Stimulated activated CD4-positive, alpha-beta T cell treated with anti-CD3 and anti-CD28 coated beads, TNF-alpha, amount 100 ng/mL, for 48 hours (primary cell): ENCODE results near the gene STYXL2.

Experiments
- DNase-seq, 3 donors: peaks; one replicate each; pipeline ENCODE4 v3.0.0-alpha.2; 2020; ENCODE audit warnings: low read depth in 3 of 3

STYXL2 gene

DNA sequence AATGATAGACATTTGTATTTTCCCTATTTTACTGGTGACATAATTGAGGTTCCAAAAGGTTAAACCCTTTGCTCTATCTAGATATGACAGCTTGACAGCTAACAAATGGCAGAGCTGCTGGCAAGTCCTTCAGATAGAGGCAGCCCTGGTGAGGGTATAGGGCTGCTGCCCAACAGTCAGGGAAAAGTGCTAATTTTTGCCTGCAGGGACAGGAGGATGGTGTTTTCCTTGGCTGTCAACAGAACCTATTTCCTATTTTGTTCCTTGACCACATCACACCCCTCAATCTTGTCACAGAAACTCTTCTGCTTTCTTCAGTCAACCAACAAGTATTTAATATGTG lies 16.0 kb upstream of the STYXL2 start:
- DNase-seq = no peak

DNA sequence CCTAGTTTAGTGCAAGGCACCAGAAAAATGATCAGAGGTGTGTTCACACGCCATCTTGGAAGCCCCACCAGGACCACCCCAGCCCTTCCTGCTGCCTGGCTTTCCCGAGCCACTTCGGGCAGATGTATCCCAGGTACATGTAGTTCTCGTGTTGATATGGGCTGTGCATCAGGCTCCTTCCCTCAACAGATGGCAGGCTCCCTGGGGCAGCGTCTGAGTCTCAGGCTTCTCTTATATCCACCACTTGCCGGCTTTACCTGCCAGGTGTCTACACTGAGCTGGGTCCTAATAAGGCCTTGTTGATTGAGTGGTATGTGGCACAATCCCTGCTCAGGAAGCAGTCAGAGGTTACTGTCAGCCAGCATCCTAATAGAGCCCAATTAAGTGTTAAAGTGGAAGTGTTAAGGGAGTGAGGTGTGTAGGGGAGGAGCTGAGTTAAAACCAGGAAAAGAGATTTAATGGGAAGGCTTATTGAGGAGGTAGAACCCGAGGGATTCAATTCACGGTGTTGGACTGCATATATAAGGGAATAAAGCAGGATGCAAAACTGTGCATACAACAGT lies 12.2 kb upstream of the STYXL2 start:
- no peak for DNase-seq

DNA sequence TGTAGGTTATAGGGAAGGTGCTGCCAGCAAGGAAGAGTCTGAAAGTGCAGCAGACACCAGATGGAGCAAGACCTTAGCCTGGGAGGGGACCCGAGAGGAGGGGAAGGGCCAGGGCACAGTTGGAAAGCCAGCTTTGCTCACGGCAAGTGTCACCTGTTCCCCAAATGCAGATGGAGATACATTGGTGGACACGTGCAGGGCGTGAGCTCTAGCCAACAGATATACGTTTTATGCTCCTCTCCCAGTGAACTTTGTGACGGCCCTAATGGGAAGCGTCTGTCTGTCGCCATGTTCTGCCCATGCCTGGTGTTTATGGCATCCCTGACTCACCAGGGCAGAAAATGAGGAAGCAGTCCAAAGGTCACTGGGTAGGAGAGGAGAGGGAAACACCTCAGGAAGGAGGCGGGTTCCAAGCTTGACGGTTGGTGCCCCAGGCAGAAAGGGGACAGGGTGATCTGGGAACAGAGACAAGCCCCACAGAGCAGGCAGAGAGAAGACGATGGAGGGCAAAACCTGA lies 11.3 kb upstream of the STYXL2 start:
- DNase-seq = no peak

DNA sequence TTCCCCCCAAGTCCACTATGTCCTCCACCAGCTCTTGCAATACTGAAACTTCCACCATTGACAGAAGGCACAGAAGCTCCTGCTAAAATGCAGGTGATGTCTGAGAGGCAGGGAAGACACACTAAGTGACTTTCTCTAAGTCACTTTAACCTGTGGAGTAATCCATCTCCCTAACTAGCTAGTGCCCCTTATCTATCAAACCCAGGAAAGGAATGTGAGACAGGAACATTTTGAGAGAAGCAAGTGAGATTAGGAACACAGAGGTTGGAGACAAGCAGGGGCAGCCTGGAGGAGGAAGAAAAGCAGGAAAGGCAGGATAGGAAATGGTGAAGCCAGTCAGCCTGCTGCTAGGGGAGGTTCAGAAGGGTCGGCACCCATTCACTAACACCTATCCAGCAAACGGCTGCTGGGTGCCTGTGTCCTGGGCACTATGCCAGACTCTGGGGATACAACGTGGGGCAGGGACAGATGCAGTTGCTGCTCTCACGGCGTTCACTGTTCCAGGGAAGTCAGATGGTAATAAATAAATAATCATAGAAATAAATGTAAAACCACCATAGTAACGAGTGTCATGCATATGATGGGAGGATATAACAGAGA lies 10.7 kb upstream of the STYXL2 start:
- no peak for DNase-seq

- no peak for DNase-seq
Measured at GRCh38 chr1:167083871-167084270, 10.0 kb upstream of the STYXL2 start.

- DNase-seq = no peak
Measured at GRCh38 chr1:167084757-167085156, 9.1 kb upstream of the STYXL2 start.

DNA sequence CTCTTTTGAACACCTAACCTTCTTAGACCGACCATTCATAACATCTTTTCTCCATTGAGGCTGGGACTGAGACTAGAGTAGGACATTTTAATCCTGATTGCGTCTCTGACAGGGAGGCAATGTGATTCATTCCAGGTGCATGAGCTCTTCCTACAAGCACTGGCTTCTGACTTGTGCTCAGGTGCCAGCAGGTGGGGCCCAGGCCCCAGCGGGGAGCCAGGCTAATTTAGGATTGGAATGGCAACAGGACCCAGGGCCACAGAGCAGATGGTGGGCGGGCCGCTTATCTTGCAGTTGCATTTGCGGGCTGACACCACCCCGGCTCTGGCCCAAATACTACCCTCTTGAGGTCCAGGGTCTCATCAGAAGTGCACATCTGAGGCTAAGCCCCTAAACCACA lies 7.8 kb upstream of the STYXL2 start:
- no peak for DNase-seq

GRCh38 chr1:167086768-167087167 lies 7.1 kb upstream of the STYXL2 start:
- no peak for DNase-seq

DNA sequence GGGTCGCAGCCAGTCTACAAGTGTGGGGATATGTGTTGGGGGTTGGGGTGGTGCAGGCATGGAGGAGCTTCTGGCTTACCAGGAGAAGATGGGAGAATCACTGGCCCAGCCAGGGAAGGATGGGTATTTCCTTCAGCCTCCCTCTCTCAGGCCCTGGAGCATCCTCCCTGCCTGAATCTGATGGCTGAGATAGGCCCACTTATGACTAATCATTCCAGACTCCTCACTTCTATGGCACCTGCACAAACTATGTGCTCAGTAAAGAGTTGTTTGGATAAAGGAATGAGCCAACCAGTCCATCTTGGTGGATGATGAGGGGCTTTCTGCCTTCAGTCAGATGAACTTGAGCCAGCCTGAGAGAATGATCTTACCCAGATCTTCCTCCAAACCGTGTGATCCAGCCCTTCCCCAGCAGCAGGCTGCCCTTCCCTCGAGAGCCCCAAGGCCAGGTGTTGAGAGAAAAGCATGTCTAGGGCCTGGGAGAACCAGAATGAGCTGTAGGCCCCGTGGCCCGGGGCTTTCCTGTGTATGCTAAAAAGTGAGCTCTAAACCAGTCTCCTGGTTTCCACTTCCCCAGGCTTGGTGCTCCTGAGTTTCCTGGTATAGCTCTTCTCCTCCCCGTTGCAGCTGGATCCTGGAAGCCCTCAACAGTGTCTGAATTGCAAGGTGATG lies 5.0 kb upstream of the STYXL2 start:
- no peak for DNase-seq

DNA sequence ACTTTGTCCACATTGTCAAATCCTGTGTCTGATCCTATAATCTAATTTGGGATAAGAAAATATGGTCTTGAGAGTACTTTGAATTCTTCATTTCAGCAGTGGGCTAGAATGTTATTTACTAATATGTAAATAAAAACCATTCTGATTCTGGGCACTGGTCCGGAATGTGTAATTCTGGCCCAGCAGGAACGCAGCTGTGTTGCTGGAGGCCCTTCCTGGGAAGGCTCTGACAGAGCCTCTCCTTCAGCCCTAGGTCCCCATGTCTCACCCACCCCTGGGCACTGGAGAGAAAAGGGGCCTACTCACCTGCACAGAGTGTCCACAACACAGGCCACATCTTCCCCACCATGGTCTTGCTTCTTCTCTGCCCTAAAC lies 3.9 kb upstream of the STYXL2 start:
- no peak for DNase-seq

GRCh38 chr1:167090314-167090942 lies 3.4 kb upstream of the STYXL2 start, which contains the start of gene GPA33:
Gene GPA33, minus strand, starts transcription at chr1:167090377. Its CDS starts 90 bp downstream, at chr1:167090287.
- no peak for DNase-seq

GRCh38 chr1:167092653-167093052 lies 1.2 kb upstream of the STYXL2 start:
- no peak for DNase-seq

DNA sequence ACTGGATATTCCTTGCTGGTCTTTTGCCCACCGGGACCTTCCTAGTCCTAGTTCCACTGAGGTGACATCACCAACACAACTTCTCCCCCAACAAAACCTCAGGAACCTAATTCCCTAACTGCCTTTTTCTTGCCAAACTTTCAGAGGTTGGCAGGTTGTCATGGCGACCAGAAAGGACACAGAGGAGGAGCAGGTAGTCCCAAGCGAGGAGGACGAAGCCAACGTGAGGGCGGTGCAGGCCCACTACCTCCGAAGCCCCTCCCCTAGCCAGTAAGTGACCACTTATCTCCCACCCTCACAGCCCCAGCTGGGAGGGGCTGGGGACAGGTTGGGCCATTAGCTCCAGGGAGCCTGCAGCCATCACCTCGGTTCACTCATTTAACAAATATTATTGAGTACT lies 815 bp downstream of the STYXL2 start:
- DNase-seq = no peak

DNA sequence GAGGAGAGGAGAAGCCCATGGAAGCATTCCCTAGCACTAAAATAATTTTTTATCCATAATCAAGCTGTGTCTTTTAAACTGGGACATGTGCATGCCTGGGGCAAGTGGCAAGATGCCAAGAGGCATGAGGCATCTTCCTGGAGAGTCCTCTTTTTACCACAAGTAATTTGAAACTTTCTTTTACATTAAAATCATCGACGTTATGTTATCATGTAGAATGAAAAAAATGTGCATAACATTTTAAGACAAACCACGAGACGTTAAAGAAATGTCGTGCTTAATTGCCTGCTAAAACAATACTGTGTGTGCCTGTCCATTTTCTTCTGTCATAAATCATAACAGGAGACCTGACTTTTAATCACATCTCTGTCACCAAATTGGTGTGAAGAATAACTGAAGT lies 1.5 kb downstream of the STYXL2 start:
- DNase-seq = no peak

DNA sequence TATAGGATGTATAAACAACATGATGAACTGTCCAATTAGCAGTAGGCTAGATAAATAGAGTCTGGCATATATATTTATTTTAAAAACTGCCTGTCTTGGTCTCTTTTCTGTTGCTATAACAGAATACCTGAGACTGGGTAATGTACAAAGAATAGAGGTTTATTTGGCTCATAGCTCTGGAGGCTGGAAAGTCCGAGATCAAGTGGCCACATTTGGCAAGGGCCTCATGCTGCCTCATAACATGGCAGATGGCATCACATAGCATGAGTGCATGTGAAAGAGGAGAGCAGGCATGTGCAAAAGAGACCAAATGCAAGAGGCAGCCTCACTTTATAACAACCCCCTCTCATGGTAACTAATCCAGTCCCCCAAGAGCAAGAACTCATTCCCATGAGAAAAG lies 6.0 kb downstream of the STYXL2 start:
- DNase-seq = no peak

GRCh38 chr1:167100730-167101129 lies 6.9 kb downstream of the STYXL2 start:
- no peak for DNase-seq

- DNase-seq = no peak
Measured at GRCh38 chr1:167101754-167102153, 7.9 kb downstream of the STYXL2 start.

- DNase-seq = no peak
Measured at GRCh38 chr1:167102906-167103573, 9.2 kb downstream of the STYXL2 start.

DNA sequence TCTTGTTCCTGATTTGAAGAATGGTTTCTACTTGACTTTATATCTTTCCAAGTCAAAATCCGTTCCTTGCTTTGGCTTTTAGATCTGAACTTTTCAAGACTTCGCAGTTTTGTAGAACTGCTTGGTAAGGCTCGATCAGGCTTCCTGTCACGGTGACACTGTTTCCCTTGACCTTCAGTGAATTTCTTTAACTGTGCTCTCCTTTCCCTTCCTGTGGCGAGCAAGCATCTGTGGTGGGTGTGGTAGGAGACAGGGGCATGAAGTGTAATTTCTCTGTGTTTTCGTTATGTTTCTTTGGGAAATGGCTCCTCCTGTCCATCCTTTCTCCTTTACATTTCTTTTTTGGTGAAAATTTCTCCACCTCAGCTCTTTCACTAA lies 10.4 kb downstream of the STYXL2 start:
- DNase-seq = no peak

DNA sequence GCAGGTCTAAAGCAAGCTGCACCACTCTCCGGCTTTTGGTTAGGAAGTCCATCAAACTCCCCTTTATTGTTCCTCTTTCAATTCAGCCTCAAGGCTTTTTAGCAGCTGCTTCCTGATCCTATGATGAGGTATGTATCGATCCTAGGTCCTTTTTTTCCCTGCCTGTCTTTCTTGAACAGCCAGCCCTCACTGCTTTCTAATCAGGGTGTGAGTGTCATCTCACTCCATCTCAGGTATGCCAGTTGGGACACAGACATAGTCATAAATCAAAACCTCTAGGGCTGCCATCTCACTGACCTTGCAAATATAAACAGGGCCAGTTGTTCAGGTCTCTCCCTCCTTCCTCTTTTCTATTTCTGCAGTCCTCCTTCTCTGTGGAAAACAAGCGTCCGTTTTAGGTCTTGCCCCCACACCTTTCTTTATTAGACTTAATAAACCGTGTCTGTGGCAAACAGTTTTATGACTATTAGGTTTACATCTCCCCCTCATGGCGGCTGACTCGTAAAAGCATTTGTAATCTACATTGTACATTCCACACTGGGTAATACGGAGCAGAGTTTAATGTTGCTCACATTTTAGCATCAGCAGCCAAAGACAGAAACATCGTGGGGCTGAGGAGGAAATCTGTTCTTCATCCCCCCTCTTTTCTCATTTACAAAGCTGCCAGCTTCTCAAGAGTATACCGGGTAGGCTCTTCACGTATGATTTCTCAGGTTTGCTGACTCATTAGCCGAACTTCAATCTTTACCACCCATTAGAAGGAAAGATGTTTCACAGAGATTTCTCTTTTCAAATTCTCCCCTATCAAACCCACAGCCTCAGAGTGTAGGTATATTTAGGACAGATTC lies 11.6 kb downstream of the STYXL2 start:
- no peak for DNase-seq

- DNase-seq = no peak
Measured at GRCh38 chr1:167106119-167106461, 12.2 kb downstream of the STYXL2 start.

- no peak for DNase-seq
Measured at GRCh38 chr1:167107456-167107855, 13.6 kb downstream of the STYXL2 start.
